ENCODE results near the gene ALOX15B.

- TF ChIP-seq, protein P1, sequence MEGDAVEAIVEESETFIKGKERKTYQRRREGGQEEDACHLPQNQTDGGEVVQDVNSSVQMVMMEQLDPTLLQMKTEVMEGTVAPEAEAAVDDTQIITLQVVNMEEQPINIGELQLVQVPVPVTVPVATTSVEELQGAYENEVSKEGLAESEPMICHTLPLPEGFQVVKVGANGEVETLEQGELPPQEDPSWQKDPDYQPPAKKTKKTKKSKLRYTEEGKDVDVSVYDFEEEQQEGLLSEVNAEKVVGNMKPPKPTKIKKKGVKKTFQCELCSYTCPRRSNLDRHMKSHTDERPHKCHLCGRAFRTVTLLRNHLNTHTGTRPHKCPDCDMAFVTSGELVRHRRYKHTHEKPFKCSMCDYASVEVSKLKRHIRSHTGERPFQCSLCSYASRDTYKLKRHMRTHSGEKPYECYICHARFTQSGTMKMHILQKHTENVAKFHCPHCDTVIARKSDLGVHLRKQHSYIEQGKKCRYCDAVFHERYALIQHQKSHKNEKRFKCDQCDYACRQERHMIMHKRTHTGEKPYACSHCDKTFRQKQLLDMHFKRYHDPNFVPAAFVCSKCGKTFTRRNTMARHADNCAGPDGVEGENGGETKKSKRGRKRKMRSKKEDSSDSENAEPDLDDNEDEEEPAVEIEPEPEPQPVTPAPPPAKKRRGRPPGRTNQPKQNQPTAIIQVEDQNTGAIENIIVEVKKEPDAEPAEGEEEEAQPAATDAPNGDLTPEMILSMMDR (IDR thresholded peaks at IDR 0.05): no peak
- TF ChIP-seq EZH2 (IDR thresholded peaks at IDR 0.05) (no peak), EZH2phosphoT487 (IDR thresholded peaks at IDR 0.05) (no peak)
Measured at GRCh38 chr17:8018436-8018835, 20.4 kb upstream of the ALOX15B start.
